Urothelium cell line (cell line): ENCODE data around the gene TMBIM1.

Experiments used
- DNase-seq: peaks from one replicate; pipeline ENCODE4 v3.0.0; 2011; ENCODE audit warnings: low spot score, mixed read lengths
- FAIRE-seq: peaks from 2 replicates; lab custom pipeline; 2011; peaks lifted over from hg19 to GRCh38; lab: Jason Lieb, UNC

TMBIM1 gene

GRCh38 chr2:218294430-218295022 lies 2.2 kb upstream of the TMBIM1 start:
- no peak for FAIRE-seq

DNA sequence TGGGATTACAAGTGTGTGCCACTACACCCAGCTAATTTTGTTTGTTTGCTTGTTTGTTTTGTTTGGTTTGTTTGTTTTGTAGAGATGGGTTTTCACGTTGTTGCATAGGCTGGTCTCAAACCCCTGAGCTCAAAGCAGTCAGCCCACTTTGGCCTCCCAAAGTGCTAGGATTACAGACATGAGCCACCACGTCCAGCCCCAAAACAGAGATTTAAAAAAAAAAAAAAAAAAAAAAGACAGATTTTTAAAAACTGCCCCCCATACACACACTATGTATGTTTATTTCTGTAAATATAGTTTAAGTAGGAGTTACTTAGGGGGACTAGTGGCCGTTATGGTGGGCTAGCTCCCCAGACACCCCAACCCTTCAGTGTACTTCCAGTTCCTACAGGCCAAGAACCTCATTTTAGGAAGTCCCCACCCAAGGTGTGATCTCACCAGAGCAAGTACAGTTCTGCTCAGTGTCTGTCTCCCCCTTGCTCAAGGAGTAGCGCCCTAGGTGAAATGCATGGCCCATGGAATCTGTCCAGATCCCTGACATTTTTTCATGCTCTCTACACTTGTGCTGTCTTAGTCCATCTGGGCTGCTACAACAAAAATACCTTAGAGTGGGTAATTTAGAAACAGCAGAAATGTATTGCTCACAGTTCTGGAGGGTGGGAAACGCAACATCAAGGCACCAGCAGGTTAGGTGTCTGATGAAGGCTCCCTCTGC lies 1.6 kb upstream of the TMBIM1 start:
- FAIRE-seq (no peak), DNase-seq (no peak)

More at GRCh38 chr2:218294430-218295022, 2.2 kb upstream of the TMBIM1 start:
- DNase-seq, result no peak

- no peak for DNase-seq
- FAIRE-seq, result no peak
These were observed 820 bp downstream of the TMBIM1 start for GRCh38 chr2:218291318-218292047.

GRCh38 chr2:218290316-218291261 lies 1.7 kb downstream of the TMBIM1 start:
- DNase-seq (no peak), FAIRE-seq (no peak)

- DNase-seq (no peak), FAIRE-seq (no peak)
These were observed 2.5 kb downstream of the TMBIM1 start for GRCh38 chr2:218289639-218290315.

DNA sequence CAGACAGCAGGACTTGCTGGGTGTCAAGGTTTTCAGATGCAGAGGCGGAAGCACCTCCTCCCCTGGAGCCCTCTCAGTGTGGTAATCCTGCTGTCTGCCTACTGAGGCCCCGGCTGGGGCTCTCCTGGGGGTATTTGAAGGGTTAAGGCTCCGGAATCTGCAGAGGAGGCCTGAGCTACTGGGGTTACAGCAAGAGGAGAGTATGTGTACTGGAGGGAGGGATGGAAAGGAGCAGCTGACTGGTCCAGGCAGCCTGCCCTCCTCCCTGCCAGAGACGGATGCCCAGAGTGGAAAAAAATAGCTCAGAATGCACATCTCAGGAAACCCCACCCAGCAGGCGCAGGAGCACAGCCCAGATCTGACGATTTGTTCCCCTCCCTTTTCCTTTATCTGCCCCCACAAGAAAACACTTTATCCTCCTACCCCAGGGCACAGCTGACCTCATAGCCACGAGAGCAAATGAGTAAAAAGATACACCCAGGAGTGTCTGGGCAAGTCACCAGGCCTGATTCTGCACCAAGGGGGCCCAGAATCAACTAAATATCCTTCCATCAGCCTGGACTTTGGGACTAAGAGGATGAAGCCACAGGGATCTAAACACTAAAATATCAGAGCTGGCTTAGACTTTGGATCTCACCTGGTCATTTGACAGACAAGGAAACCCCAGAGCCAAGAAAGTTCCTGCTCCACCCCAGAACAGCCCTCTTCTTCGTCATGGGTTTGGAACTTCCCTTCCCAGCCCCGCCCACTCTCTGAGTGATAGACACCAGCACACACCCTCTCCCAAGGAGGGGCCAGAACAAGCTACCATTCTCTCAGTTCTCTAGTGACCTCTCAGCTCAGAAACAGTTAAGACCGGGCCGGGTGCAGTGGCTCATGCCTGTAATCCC lies 5.5 kb downstream of the TMBIM1 start:
- FAIRE-seq (no peak), DNase-seq (peak; percentile 89)

DNA sequence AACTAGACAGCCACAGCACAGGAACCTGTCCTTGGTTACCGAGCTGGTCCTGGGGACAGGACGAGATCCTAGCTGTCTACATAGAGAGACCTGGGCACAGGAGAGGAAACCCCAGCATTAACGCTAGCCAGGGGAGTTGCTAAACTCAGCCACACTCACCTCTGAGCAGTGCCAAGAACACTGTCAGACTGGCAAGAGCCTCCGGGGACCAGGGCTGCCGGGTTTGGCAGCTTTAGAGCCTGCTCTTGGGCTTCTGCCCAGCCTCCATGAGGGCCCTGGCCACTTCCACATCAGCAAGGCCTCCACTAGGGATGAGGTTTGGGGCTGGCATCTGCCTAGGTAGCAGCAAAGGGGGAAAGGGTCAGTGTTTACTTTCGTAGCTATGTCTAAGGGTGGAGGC lies 6.7 kb downstream of the TMBIM1 start:
- FAIRE-seq, result no peak

DNA sequence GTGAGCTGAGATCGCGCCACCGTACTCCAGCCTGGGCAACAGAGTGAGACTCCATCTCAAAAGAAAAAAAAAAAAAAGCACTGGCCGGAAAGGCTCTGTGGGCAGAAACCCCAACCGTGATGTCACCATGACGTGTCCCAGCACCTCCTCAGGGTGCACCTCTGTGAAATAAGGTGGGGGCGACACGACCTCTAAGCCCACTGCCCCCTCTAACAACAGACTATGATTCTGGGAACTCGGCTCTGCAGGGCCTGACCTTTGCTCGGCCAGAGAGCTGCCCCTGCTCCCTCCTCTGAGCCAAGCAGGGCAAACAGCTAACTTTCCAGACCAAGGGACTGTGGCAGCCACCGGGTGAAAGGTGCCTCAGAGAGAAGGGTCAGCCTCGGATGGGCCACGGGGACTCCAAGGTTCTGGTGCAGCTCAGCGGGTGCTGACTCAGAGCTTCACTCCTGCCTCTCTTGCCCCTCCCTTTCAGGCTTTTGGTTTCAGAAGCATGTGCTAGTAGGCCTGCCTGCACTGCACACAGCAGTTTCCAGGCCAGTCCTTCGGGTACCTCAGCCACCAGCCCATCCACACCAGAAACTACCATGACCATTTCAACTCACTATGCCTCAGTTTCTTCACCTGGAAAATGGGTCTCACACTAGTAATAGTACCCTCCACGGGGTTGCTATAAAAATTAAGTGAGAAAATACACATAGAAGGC lies 8.0 kb downstream of the TMBIM1 start:
- peak; percentile 40 for DNase-seq
- no peak for FAIRE-seq

More for the DNA sequence above, 6.7 kb downstream of the TMBIM1 start:
- no peak for DNase-seq

- FAIRE-seq, result no peak
These were observed 9.9 kb downstream of the TMBIM1 start for GRCh38 chr2:218282173-218282991.

GRCh38 chr2:218281449-218281848 lies 10.9 kb downstream of the TMBIM1 start:
- FAIRE-seq (no peak), DNase-seq (no peak)

More at GRCh38 chr2:218282173-218282991, 9.9 kb downstream of the TMBIM1 start:
- DNase-seq, result no peak

GRCh38 chr2:218280260-218280870 lies 11.9 kb downstream of the TMBIM1 start:
- DNase-seq (no peak), FAIRE-seq (no peak)

DNA sequence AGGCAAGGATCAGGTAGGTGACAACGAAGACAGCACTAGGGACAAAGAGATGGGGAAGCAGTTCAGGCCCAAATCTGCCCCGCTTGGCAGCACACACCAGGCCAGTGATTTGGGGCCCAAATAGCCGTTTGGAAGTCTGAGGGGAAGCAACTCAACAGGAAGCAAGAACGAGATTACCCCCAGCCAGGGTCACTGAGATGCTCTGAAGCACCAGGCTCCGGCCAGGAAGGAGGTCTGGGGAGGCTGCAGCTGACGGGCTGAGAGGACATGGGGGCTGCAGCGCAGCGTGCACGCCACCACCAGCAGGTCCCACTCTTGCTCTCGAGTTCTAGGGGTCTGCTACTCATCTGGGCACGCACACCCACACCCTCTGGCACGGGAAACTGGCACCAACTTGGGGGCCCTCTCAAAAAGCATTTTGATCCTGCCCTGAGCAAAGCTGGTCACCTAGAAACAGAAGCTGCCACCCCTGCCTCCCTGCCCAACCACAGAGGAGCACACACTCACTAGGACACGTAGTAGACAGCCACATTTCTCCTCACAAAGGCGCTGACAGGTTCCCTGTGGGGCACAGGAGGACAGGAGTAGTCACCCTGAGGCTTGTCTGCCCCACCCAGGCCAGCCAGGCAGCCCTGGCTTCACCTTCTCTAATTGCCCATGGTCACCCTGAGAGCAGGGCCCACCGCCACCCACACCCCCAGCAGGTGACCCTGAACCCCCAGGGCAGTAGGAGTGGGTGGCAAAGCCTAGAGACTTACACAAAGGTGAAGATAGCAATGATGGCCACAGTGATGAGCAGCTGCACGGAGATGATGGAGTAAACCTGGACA lies 13.6 kb downstream of the TMBIM1 start:
- no peak for DNase-seq
- FAIRE-seq, result no peak

- DNase-seq, result no peak
- no peak for FAIRE-seq
These were observed 14.4 kb downstream of the TMBIM1 start for GRCh38 chr2:218277921-218278320.

DNA sequence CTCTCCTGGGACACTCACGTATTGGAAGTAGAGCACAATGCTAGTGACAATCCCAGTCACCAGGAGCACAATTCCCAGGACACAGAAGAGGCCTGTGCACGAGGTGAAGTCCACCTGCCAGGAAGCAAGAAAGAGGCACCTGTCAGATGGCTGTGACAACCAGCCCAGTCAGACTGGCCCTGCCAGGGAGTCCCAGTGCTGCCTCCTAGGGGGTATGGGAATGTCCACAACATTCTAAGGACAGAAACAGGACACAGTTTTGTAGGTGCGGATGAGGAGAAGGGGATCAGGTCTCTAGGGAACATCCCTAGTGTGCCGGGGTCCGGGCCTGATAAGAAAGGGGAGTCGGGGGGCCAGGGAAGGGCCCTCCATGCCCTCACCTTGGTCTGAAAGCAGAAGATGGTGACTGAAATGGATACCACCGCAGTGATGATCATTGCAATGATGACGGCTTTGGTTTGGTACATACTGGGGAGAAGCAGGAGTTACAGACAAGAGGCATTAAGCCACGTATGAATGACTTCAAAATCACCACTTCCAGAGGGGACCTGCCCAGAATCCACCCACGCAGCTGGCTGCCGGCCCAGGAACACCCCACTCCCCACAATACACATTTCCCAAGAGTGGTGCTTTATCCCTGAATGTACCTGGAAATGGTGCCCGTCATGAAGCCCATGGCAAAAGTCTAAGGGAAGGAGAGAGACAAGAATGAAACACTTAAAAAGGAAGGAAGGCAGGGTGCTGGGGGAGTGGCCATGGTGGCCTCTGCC lies 15.1 kb downstream of the TMBIM1 start:
- no peak for FAIRE-seq

GRCh38 chr2:218275371-218276072 lies 16.8 kb downstream of the TMBIM1 start:
- no peak for FAIRE-seq
- DNase-seq, result no peak

More for the DNA sequence above, 15.1 kb downstream of the TMBIM1 start:
- no peak for DNase-seq
